Measurements from ENCODE around the gene MYBPC2.

MYBPC2 gene

DNA sequence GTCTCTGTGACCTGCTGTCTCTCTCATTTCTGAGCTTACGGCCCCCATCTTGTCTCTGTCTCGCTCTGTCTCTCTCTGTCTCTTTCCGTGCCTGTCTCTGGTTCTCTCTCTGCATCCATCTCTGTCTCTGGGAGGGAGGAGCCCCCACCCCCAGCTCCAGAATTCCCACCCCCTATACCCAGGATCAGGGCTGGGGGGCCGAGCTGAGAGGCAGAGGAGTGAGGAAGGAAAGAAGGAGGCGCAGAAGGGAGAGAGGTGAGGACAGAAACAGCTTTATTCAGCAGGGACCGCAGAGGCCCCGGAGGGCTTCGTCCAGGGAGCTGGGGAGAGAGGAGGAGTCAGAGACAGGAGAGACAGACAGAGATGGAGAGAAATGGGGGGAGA, 64.3 kb downstream of the MYBPC2 start (continued):
- TF ChIP-seq, protein P1, sequence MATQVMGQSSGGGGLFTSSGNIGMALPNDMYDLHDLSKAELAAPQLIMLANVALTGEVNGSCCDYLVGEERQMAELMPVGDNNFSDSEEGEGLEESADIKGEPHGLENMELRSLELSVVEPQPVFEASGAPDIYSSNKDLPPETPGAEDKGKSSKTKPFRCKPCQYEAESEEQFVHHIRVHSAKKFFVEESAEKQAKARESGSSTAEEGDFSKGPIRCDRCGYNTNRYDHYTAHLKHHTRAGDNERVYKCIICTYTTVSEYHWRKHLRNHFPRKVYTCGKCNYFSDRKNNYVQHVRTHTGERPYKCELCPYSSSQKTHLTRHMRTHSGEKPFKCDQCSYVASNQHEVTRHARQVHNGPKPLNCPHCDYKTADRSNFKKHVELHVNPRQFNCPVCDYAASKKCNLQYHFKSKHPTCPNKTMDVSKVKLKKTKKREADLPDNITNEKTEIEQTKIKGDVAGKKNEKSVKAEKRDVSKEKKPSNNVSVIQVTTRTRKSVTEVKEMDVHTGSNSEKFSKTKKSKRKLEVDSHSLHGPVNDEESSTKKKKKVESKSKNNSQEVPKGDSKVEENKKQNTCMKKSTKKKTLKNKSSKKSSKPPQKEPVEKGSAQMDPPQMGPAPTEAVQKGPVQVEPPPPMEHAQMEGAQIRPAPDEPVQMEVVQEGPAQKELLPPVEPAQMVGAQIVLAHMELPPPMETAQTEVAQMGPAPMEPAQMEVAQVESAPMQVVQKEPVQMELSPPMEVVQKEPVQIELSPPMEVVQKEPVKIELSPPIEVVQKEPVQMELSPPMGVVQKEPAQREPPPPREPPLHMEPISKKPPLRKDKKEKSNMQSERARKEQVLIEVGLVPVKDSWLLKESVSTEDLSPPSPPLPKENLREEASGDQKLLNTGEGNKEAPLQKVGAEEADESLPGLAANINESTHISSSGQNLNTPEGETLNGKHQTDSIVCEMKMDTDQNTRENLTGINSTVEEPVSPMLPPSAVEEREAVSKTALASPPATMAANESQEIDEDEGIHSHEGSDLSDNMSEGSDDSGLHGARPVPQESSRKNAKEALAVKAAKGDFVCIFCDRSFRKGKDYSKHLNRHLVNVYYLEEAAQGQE (tag by site-specific recombination; IDR thresholded peaks at IDR 0.05), result no peak
- TF ChIP-seq, protein P2, sequence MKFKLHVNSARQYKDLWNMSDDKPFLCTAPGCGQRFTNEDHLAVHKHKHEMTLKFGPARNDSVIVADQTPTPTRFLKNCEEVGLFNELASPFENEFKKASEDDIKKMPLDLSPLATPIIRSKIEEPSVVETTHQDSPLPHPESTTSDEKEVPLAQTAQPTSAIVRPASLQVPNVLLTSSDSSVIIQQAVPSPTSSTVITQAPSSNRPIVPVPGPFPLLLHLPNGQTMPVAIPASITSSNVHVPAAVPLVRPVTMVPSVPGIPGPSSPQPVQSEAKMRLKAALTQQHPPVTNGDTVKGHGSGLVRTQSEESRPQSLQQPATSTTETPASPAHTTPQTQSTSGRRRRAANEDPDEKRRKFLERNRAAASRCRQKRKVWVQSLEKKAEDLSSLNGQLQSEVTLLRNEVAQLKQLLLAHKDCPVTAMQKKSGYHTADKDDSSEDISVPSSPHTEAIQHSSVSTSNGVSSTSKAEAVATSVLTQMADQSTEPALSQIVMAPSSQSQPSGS (tag by site-specific recombination; IDR thresholded peaks at IDR 0.05; ENCODE audit: low read depth), result no peak
- no peak for TF ChIP-seq ZNF138 (tag by site-specific recombination; IDR thresholded peaks at IDR 0.05; ENCODE audit: borderline replicate concordance)
- no peak for TF ChIP-seq HOXC10 (CRISPR knock-in tag; IDR thresholded peaks at IDR 0.05)

DNA sequence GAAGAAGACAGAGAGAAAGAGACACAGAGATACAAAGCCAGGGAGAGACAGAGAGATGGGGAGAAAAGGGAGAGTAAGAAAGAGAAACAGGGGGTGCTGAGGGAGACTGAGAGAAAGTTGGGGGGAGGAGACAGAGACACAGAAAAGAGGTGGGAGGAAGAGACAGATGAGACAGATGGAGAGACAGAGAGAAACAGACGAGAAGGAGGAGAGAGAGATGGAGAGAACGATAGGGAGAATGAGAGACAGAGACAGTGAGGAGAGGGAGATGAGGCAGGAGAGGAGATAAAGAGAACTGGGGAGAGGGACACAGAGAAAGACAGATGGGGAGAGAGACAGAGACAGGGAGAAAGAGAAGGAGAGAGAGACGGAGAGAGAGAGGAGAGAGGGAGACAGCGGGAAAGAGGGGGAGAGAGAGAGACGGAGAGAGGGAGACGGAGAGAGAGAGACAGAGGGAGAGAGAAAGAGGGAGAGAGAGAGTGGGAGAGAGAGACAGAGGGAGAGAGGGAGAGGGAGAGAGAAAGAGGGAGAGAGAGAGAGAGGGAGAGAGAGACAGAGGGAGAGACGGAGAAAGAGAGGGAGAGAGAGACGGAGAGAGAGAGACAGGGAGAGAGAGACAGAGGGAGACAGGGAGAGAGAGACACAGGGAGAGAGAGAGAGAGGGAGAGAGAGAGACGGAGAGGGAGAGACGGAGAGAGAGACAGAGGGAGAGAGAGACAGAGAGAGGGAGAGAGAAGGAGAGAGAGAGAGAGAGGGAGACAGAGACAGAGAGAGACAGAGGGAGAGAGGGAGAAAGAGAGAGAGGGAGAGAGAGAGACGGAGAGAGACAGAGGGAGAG, 65.7 kb downstream of the MYBPC2 start:
- CTCF ChIA-PET, result no interaction called here
- Histone ChIP-seq H3K4me3 (ENCODE audit: low read depth, low read length) (no peak overlapping the region), H3K4me1 (ENCODE audit: control insufficient read depth, insufficient read depth, low read length) (peaks cover 7% of the 10 kb centered on the region), H3K9me3 (ENCODE audit: control insufficient read depth, insufficient read depth, low read depth, low read length) (no peaks in the 10 kb centered on the region), H3K27ac (ENCODE audit: extremely low read depth, low read depth, low read length) (no peak overlapping the region), H3K36me3 (ENCODE audit: control insufficient read depth in 2 of 2, insufficient read depth in 1 of 2, low read length in 2 of 2) (no peaks in the 10 kb centered on the region)
- POLR2A ChIA-PET, result no interaction called here
- no peak for TF ChIP-seq GLI4 (tag by site-specific recombination; IDR thresholded peaks at IDR 0.05)
- no peak for TF ChIP-seq TRIM28 (IDR thresholded peaks at IDR 0.05; ENCODE audit: borderline replicate concordance, low read length)
- peak; percentile 98 for TF ChIP-seq PRDM1 (tag by site-specific recombination; IDR thresholded peaks at IDR 0.05)
- TF ChIP-seq ZNF596 (tag by site-specific recombination; IDR thresholded peaks at IDR 0.05), result peak; percentile 98
- TF ChIP-seq ZNF202 (tag by site-specific recombination; IDR thresholded peaks at IDR 0.05; ENCODE audit: borderline replicate concordance), result peak; percentile 94
- TF ChIP-seq, protein P3, sequence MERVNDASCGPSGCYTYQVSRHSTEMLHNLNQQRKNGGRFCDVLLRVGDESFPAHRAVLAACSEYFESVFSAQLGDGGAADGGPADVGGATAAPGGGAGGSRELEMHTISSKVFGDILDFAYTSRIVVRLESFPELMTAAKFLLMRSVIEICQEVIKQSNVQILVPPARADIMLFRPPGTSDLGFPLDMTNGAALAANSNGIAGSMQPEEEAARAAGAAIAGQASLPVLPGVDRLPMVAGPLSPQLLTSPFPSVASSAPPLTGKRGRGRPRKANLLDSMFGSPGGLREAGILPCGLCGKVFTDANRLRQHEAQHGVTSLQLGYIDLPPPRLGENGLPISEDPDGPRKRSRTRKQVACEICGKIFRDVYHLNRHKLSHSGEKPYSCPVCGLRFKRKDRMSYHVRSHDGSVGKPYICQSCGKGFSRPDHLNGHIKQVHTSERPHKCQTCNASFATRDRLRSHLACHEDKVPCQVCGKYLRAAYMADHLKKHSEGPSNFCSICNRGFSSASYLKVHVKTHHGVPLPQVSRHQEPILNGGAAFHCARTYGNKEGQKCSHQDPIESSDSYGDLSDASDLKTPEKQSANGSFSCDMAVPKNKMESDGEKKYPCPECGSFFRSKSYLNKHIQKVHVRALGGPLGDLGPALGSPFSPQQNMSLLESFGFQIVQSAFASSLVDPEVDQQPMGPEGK (tag by site-specific recombination; IDR thresholded peaks at IDR 0.05), result 0 out of 2 replicates have a peak, but pooled peaks have one; percentile 12
- TF ChIP-seq ZNF561 (tag by site-specific recombination; IDR thresholded peaks at IDR 0.05; ENCODE audit: borderline replicate concordance), result no peak
- peak; percentile 97 for TF ChIP-seq ZNF366 (tag by site-specific recombination; conservative IDR thresholded peaks at IDR 0.05)
- peak; percentile 99 for TF ChIP-seq ZNF169 (tag by site-specific recombination; IDR thresholded peaks at IDR 0.05)
- no peak for TF ChIP-seq GLI2 (tag by site-specific recombination; IDR thresholded peaks at IDR 0.05; ENCODE audit: borderline replicate concordance, low read depth)
- TF ChIP-seq ZNF37A (tag by site-specific recombination; IDR thresholded peaks at IDR 0.05), result no peak
